ENCODE results near the gene SP1. TPM values are rescaled to one million over a fixed set of nuclear protein-coding genes. Genes with fewer than 3 reads are reported as not detected.

The SP1 gene
- total and polyA plus RNA-seq, 10 donors: 9.1 to 92.8 (median 84.1) TPM

- no peak overlapping the region for H3K4me3 ChIP-seq
- WGBS, 5 donors: 62 to 93% (median 79%) methylated on average over 1 of the region's 1 CpG
- TF ChIP-seq POLR2AphosphoS5 (IDR thresholded peaks at IDR 0.05) (no peak), POLR2A (IDR thresholded peaks at IDR 0.05) (no peak), CTCF (IDR thresholded peaks at IDR 0.05 in 8 of 11, conservative IDR thresholded peaks at IDR 0.05 in 3 of 11) (no peak)
- H3K4me1 ChIP-seq: peaks cover 4 to 27% (median 20%) of the 10 kb centered on the region in 6 donors
- no peak for DNase-seq
- H3K36me3 ChIP-seq: no peaks in the 10 kb centered on the region
- no peaks in the 10 kb centered on the region for H3K27me3 ChIP-seq (replicated peaks in 1 of 7)
- no peaks in the 10 kb centered on the region for H3K9me3 ChIP-seq
- H3K27ac ChIP-seq: peak overlapping the region in 6 of 8 donors; percentile 21 to 87 (median 82)
- intact Hi-C loops (cut with DNase I; ENCODE audit: low total_unique reads): no loop called here
These were observed 33.5 kb upstream of the SP1 start for GRCh38 chr12:53346491-53346890.

GRCh38 chr12:53347905-53348304 lies 32.1 kb upstream of the SP1 start:
- no peak overlapping the region for H3K4me3 ChIP-seq
- no peak for DNase-seq
- H3K36me3 ChIP-seq: no peaks in the 10 kb centered on the region
- TF ChIP-seq POLR2A (IDR thresholded peaks at IDR 0.05) (no peak), POLR2AphosphoS5 (IDR thresholded peaks at IDR 0.05) (no peak), CTCF (IDR thresholded peaks at IDR 0.05 in 8 of 11, conservative IDR thresholded peaks at IDR 0.05 in 3 of 11) (no peak)
- no peaks in the 10 kb centered on the region for H3K9me3 ChIP-seq
- WGBS, 5 donors: 89 to 98% (median 92%) methylated on average over 4 of the region's 4 CpGs
- no peaks in the 10 kb centered on the region for H3K27me3 ChIP-seq (replicated peaks in 1 of 7)
- no peak overlapping the region for H3K27ac ChIP-seq
- H3K4me1 ChIP-seq: peaks cover 6 to 34% (median 27%) of the 10 kb centered on the region in 6 donors
- intact Hi-C loops (cut with DNase I; ENCODE audit: low total_unique reads): no loop called here

GRCh38 chr12:53352331-53353256 lies 27.4 kb upstream of the SP1 start:
- peak; percentile 89 for DNase-seq
- 62 to 67% (median 64%) methylated on average over 21 of the region's 21 CpGs for whole genome bisulfite sequencing, 5 donors

More at GRCh38 chr12:53352331-53353256, 27.4 kb upstream of the SP1 start:
- Histone ChIP-seq H3K36me3 (no peaks in the 10 kb centered on the region), H3K27me3 (replicated peaks in 1 of 7) (no peaks in the 10 kb centered on the region), H3K4me3 (no peak overlapping the region), H3K27ac (peak overlapping the region in 2 of 8 donors; percentile 11 to 53), H3K9me3 (no peaks in the 10 kb centered on the region), H3K4me1 (peaks cover 4 to 11% (median 9%) of the 10 kb centered on the region in 6 donors)
- intact Hi-C loops (cut with DNase I; ENCODE audit: low total_unique reads): loop anchor here (5.0 kb wide), 2 partner anchors 65 to 155 kb away; partner anchors contain the start of gene NPFF
- TF ChIP-seq CTCF (IDR thresholded peaks at IDR 0.05 in 8 of 11, conservative IDR thresholded peaks at IDR 0.05 in 3 of 11): peak; percentile 81 to 96 (median 93)
- no peak for TF ChIP-seq POLR2A (IDR thresholded peaks at IDR 0.05)
- peak in 1 of 3 donors; percentile 72 for TF ChIP-seq POLR2AphosphoS5 (IDR thresholded peaks at IDR 0.05)
